ENCODE results near the gene CKAP2. TPM values are rescaled to one million over a fixed set of nuclear protein-coding genes. Genes with fewer than 3 reads are reported as not detected.
"Not testable (repeated sequence)": the region's sequence is repeated elsewhere in the genome, so short reads cannot be mapped to it uniquely, and the experiment has no call there.

CKAP2 gene
- total RNA-seq, 1 donor from 2014 or later, result 27.4 TPM

- DNase-seq (ENCODE audit: low read depth, low spot score), result no peak
These were observed 4.0 kb upstream of the CKAP2 start for GRCh38 chr13:52451135-52451804.

DNA sequence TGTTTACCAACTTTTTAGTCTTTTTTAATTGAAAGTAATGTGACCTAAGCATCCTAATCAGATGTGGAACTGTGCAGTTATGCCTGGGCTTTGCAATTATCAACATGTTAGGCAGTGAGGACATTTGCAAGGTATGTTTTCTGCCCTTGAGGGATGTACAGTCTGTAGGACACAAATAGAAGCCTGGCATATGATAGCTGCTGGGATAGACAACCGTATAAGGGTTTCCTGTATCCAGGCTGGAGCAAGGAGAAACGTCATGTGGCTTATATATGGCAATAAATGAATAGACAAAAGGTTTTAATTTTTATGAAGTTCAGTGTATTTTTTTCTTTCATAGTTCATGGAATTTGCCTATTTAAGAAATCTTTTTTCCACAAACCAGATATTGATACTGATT is 2.8 kb upstream of the CKAP2 start:
- no peak for DNase-seq (ENCODE audit: low read depth, low spot score)

DNA sequence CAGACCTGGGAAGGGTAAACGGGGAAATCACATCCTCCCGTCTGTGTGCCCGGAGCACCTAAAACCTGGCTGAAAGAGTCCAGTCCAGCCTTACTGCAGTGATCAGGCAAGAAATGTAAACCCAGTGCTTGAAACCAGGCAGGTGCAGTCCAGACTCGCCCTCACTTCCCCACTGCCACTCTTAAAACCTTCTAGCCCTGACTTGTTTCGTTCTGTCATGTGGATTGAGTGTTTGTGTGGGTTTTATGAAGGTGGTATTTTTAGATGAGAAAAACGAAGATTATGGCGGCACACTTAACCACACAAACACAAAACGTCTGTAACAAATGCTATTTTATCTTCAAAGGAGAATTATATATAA is 839 bp upstream of the CKAP2 start:
- no peak for DNase-seq (ENCODE audit: low read depth, low spot score)

DNA sequence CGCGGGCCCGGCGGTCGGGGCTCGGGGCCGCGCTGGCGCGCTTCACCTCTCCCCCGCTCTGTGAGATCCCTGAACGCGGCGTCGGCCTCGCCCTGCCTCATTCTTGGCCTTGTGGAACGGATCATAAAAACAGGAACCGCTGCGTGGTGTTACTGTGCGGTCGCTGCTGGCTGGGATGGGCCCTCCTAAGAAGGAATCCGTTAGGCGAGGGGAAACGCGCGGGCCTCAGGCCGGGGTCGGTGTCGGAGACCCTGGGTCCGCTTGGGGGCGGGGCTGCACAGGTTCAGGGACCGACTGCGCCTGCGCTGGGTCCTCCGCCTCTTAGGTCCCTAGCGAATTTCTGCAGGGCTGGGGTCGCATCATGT is 381 bp downstream of the CKAP2 start:
- DNase-seq (ENCODE audit: low read depth, low spot score), result no peak

- no peak for DNase-seq (ENCODE audit: low read depth, low spot score)
These were observed 4.4 kb downstream of the CKAP2 start for GRCh38 chr13:52459668-52460067.

GRCh38 chr13:52461265-52461664 is 6.0 kb downstream of the CKAP2 start:
- DNase-seq (ENCODE audit: low read depth, low spot score), result no peak

DNA sequence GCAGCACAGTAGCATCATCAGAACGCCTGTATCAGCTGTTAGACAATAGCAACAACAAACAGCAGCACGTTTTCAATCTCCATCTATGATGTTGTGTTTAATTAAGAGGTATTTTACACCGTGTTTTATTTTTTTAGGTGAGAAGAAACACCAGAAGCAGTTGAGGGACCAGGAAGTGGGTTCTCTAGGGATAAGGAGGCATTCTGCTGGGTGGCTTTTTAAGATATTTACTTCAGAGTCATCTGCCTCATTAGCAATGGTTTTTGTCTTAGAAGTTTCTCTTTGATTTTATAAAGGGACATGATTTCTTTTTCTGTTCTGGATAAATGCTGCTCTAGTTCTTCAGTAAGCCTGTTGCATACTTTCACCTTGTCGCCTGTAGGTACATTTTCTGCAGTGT is 8.2 kb downstream of the CKAP2 start:
- DNase-seq (ENCODE audit: low read depth, low spot score), result no peak

GRCh38 chr13:52468487-52468886 is 13.2 kb downstream of the CKAP2 start:
- DNase-seq (ENCODE audit: low read depth, low spot score), result not testable (repeated sequence)

DNA sequence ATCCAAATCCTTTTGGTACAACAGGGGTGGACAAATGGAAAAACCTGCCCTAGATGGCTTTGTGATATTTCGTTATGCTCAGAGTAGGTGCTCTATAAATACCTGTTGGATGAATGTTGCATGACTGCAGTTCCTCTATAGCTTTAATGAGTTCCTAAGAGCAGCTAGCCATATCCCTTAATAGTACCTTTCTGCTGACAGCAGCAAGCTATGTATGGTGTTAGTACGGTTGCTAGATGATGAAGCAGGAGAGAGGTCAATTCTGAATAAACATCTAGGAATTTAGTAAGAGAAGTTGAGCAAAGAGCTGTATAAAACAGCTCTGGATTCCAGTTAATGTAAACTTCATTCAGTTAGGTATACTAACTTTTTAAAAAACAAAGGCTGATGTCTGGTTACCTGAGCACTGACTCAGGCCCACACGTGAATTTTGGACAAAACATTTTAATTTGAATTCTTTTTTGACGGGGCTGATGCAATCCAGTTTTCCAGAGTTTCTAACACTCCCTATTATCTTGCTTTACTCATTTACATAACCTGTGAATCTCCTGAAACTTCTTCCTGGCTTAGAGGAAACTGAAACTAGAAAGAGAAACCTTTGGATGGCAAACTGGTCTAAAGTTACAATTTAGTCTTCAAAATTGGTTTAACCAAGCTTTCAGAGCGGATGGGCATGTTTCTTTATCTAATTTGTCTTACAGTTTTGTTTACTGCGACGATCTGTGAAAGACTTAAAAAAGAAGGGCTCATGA is 25.6 kb downstream of the CKAP2 start:
- DNase-seq (ENCODE audit: low read depth, low spot score), result not testable (repeated sequence)

GRCh38 chr13:52487078-52487477 is 31.8 kb downstream of the CKAP2 start:
- not testable (repeated sequence) for DNase-seq (ENCODE audit: low read depth, low spot score)

- DNase-seq (ENCODE audit: low read depth, low spot score), result not testable (repeated sequence)
These were observed 33.5 kb downstream of the CKAP2 start for GRCh38 chr13:52488763-52489162.

- not testable (repeated sequence) for DNase-seq (ENCODE audit: low read depth, low spot score)
These were observed 35.7 kb downstream of the CKAP2 start for GRCh38 chr13:52491015-52491414.

GRCh38 chr13:52494241-52494640 is 39.0 kb downstream of the CKAP2 start:
- not testable (repeated sequence) for DNase-seq (ENCODE audit: low read depth, low spot score)

DNA sequence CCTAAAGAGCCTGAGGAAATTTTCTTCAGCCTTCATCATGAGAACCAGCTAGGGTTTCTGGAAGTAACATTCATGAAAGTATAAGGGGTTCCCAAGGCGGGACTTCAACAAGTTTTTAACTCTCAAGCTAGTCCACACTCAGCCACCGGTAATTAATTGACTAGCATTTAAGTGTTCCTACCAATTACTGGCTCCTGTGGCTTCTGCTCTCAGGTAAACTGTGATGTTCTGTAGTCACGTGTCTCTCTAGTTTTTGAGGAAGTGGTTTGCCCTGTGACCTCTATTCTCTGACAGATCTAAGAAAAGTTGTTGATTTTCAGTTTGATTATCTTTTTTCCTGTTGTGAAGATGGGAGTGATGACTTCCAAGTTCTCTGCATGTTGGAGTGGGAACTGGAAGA is 42.7 kb downstream of the CKAP2 start:
- not testable (repeated sequence) for DNase-seq (ENCODE audit: low read depth, low spot score)

- DNase-seq (ENCODE audit: low read depth, low spot score), result not testable (repeated sequence)
These were observed 47.0 kb downstream of the CKAP2 start for GRCh38 chr13:52502277-52502676.

DNA sequence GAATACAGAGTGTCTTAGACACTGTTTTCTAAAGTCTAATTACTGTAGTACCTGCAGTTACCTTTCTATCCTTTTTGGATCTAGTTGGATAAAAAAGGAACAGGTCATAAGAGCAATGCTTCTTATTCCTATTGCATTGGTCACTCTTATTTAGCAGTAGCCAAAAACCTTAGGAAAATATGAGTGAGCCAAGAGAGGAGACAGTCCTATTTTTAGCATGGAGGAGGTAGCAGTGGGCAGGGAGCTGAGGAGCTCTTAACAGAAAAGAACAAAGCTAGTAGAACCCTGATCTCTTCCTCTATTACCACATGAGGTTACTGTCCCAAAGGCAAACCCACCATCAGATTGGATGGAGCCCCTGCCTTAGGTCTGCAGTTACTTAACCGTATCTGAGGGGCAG is 50.6 kb downstream of the CKAP2 start:
- not testable (repeated sequence) for DNase-seq (ENCODE audit: low read depth, low spot score)

DNA sequence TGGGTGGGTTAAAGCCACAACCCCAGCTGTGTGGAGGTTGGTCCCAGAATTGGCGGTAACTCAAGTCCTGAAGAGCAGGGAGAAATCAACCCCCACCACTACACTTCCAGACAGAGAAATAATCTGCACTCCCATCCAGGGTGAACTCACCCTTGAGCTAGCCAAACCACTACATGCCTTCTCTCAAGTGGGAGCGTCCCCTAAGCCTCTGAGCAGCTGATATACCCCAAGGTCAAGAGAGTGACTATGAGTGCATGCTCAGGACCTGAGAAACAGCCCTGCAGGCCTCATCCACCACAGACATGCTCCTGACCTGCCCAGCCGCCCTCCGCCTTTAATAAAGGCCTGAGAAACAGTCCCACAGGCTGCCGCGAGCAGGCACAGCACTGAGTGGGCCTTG is 54.3 kb downstream of the CKAP2 start:
- DNase-seq (ENCODE audit: low read depth, low spot score), result not testable (repeated sequence)

- not testable (repeated sequence) for DNase-seq (ENCODE audit: low read depth, low spot score)
These were observed 55.0 kb downstream of the CKAP2 start for GRCh38 chr13:52510221-52510797.

DNA sequence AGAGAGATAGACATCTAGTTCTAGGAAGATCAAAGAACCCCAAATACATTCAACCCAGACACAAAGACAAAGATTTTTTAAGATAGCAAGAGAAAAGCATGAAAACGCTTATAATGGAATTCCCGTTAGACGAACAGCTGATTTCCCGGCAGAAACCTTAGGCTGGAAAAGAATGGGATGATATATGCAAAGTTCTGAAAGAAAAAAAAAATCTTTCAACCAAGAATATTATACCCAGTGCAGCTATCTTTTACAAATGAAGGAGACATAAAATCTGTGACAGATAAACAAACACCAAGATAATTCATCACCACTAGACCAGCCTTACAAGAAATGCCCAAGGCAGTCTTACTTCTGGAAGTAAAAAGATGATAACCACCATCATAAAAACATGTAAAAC is 56.3 kb downstream of the CKAP2 start:
- not testable (repeated sequence) for DNase-seq (ENCODE audit: low read depth, low spot score)

DNA sequence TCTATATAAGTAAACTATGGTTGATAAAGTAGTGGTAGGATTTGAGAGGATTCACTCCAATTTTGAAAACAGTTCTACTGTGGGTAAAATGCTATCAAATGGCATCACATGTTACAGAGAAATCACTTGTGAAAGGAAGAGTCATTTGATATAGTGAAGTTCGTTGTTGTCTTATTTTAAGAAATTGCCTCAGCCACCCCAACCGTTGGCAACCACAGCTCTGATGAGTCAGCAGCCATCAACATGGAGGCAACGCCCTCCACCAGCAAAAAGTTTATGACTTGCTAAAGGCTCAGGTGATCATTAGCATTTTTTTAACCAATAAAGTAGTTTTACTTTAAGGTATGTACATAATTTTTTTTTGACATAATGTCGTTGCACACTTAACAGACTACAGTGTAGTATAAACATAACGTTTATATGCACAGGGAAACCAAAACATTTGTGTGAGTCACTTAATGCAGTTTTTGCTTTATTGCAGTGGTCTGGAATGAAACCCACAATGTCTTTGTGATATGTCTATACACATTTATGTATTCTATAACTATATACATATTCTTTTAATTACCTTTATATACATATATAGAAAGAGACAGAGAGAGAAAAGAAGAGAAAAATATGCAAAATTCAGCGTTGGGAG is 58.8 kb downstream of the CKAP2 start:
- DNase-seq (ENCODE audit: low read depth, low spot score), result not testable (repeated sequence)

DNA sequence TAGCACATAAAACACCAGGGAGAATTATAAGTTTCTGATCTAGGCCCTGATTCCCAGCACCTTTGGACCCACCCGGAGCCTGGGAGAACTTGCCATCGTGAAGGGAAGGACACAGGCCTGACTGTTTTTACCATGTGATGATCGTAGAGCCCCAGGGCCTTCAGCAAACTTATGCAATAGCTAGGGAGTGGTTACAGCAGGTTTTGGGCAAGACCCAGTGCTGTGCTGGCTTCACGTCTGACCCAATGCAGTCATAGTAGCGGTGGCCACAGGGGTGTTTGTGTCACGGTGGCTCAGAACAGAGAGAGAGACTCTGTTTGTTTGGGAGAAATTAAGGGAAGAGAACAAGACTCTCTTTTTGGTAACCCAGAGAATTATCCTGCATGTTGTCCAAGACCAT is 68.0 kb downstream of the CKAP2 start:
- DNase-seq (ENCODE audit: low read depth, low spot score), result not testable (repeated sequence)

Measured in pulmonary artery endothelial cell (primary cell).